CD4-positive, alpha-beta T cell treated with Interleukin-15 for 1 hour (primary cell): ENCODE data around the gene DRD3.

ENCODE experiments used
- DNase-seq: peaks from one replicate; pipeline ENCODE4 v3.0.0-alpha.2; 2020

The DRD3 gene

GRCh38 chr3:114178770-114179368, at the start of gene DRD3:
Gene DRD3, minus strand, starts transcription at chr3:114179052. Its CDS starts 7,060 bp downstream, at chr3:114171992.
- no peak for DNase-seq

DNA sequence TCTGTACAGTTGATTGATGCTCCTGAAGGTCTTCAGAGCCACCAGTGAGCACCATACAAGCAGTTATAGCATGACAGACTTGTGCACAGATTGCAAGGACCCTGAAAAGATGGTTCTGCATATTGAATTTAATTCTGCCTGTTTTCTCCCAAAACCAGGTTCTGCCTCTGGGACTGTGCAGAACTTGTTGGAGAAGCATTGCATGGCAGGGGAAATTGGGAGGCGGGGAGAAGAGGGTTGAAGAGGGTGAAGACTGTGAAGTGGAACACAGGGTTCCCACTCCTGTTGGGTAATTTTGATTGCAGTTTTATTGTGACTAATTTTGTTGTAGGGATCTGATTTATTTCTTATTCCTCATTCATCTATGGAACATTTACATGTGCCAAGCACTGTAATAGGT, 48.2 kb upstream of the DRD3 start:
- DNase-seq: no peak

DNA sequence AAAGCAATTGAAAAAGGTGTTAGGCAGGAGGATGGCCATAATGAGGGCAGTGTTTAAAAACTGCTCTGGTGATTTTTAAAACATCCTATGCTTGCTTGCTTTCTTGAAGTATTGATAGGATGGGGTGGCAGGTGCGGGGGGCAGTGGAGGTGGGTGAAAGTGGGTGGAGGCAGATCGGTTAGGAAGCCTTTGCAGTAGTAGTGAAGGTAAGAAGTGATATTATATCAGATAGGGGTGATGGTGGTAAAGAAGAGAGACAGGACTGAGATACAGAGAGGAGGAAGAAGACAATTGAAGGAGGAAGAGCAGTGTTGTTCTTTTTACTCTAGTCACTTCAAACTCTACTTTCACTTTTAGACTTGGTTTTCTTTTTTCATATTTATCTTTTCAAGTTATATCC, 47.5 kb upstream of the DRD3 start:
- no peak for DNase-seq

- DNase-seq: no peak
Measured at GRCh38 chr3:114223143-114223542, 44.3 kb upstream of the DRD3 start.

DNA sequence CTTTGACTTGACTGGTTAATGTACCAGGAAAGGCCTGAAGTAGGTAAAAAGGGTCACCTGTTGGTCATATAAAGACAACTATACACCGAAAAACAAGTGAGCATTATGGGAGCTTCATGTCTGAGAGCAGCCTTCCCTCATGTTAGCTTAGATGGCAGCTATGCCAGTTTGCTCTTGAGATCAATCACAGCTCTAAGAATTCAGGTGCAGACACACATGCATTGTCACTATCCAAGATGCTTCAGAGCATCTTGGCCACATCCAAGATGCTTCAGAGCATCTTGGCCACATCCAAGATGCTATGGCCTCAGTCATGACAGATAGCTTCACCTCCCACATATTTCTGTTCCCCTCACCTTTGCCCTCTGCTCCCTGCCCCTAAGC, 43.0 kb upstream of the DRD3 start:
- no peak for DNase-seq

DNA sequence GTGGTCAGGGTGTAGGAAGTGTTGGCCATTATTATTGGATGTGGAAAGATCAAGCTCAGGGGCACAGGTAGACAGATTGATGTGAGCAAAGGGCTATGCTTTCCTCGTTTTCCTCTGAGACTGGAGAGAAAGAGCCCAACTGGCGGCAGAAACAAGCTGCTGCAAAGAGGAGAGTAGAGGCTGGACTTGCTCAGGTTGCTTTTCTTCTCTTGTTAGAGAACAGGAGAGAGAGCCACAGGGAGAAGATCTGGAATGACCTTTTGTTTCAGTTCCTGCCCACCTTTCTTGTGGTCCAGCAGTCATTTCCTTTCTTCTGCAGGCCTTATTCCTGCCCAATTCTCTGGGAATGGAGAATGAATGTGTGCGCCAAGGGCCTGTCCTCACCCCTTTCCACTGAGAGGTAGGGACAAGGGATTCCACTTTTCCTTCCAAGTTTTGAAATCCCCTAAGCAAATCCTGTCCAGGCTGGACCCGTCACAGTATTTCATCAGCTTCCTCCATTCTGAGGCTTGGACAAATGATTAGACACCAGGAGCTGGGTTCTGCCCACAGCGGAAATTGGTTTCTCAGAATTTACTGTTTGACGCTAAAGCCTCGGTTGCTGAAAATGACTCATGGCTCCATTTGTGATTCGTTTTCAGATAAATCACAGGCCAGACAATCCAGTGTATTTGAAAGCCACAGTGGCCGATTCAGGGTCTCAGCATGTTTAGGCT, 42.5 kb upstream of the DRD3 start:
- DNase-seq: peak; percentile 59

GRCh38 chr3:114219741-114220140, 40.9 kb upstream of the DRD3 start:
- no peak for DNase-seq

DNA sequence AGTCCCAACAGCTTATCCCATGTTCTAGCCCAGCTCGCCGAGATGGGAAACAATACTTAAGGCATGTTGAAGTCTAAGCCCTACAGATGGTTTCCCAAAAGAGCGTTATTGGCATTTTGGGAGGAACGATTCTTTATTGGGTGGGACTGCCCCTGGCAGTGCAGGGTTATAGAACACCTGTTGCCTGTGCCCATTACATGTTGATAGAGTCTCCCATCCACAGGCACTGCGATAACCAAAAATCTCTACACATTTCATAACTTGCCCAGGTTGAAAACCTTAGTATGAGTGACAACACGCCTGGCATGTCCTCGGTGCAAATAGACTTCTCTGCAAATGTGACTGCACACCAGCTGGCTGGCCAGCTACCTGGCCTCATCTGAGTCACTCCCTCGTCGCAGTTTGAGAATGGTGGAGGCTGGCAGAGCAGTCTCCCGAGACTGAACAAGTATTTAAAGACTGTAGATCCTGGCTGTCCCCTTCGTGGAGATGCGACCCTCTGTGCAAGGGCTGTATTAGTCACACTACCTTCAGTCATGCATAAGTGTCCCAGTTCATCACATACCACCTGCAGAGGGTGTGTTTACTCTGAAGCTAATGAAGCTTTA, 39.8 kb upstream of the DRD3 start:
- DNase-seq: no peak

GRCh38 chr3:114218006-114218405, 39.2 kb upstream of the DRD3 start:
- no peak for DNase-seq

DNA sequence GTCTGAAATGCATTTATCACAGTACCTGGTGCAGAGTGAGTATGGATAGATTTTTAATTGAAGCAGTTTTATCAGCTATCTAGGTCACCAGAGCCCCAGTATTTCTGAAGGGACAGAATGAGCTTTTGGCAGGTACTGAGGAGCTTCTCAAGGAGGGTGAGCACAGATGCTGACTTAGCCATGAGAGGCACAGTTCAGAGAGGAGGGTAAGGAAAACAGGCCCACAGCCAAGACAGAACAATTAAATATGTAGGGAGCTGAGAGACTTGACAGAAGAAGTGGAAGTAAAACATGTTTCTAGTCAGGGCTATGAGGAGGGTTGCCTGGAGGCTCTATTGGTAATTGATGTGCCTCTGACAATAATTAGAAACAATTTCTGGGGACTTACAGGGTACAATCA, 38.4 kb upstream of the DRD3 start:
- DNase-seq: no peak

DNA sequence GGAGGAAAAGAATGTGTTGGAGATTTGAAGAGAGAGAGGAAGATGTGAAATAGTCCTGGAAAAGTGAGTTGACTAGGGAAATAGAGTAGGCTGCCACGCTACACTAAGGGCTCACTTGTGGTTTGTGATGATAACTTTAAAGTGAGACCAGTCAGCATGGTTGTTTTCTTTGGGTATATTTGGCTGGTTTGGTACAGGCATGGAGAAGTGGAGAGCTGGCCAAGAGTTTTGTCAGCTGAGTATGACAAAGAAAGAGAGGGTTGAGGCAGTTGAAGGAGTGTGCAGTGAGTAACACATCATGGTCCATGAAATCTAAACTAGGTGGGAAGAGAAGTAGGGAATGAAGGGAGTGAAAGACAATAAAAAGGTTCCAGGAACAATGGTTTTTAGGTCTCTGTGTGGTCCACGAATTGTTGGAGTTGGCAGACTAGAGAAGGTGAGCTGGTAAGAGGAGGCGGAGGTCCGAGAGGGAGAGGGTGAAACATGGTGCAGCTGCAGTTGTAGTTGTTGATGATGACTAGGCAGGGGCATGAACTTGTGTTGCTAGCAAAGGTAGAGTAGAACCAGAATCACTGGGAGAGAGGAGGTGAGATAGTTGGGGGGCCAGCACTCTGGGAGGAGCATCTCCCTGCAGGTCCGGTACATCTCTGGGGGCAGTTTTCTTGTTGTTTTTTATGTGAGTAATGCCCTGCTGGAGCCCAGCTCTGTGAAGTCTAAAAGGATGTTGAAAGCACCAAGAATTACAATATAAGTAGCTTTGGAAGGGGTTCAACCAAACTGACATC, 37.5 kb upstream of the DRD3 start:
- DNase-seq: no peak

DNA sequence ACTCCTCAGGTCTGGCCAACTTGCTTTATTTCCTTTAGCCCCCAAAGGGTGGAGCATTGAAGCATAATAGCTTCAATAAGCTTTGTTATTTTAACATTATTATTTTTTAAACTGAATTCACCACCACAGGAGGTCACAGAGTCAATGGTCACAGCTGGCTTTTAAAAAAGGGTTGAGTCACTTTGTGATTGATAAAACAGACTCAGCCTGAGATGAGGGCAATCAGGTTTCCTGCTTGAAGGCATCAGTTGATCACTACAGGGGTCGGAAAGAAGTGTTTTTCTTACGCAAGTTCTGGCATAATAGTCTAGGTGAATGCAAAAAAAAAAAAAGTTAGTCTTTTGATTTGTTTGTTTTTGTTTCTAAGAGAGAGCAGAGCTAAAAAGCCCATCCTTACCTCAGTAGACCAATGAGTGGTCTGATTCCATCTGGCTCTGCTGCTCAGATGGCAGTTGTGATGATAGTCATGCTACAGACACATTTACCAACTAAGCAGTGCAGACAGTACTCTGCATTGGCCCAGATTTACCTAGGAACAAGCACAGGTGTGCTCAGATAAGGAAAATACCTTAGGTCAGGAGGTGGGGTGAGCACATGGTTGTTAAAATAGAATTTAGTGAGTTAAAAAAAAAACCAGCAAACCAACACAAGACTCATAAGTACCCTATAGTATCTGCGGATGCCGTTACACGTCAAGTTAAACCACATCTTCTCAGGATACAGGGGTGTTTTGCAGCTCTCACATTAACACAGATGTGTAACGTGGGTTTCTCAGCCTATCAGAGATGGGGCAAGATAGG, 35.9 kb upstream of the DRD3 start:
- peak; percentile 69 for DNase-seq

DNA sequence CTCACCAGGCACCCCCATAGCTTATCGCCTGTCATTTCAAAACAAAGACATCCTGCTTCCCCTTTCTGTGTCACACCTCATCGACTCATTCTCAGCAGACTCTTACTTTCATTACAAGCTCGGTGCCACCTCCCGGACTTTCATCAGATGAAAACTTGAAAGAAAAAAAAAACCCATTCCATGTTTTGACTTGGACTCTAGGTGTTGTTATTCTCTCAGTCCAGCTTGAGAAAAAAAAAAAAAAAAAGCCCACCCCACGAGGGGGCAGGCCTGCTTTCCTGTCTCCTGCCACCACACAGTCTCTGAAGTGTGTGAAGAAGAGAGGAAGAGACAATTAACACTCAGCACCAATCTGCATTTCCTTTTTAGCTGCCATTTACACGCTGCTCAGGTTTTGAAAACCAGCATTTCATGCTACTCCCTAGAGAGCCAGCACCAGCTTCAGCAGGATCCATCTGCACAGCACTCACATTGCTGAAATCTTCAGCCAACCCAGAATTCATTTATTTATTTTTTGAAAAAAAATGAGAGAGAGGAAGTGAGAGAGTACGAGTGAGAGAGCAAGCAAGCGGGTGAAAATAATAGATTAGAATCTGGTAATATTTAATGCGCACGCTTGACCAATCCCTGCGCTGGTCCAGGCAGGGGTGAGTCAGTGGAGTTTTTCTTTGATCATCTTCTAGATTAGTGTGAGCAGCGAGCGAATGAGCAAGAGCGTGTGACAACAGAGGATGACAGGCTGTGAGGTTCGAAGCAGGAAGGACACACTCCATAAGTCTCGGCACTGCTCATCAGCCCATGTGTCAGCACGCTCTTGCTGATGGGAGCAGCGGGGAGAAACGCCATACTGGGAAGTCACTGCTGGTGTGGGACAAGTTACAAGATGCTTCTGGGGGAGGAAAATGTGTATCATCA, 35.0 kb upstream of the DRD3 start:
- DNase-seq: peak; percentile 83

- no peak for DNase-seq
Measured at GRCh38 chr3:114213292-114213626, 34.4 kb upstream of the DRD3 start.

DNA sequence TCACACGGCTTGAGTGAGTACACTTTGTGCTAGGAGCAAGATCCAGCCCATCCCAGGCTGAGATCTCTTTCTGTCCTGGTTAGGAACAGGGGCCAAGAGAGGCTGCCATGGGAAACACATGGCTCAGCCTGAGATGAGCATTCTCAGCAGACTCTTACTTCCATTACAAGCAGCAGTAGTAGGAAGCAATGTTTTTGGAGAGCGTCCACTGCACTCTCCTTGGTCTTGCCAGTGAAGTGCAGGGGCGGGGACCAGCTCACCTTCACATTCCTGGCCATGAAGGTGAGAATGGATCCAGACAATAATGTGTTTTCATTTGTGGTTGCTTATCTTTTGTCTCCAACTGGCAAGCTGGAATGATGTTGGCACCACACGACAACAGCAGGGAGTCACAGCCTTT, 33.8 kb upstream of the DRD3 start:
- DNase-seq: no peak

- DNase-seq: no peak
Measured at GRCh38 chr3:114207768-114208167, 28.9 kb upstream of the DRD3 start.

DNA sequence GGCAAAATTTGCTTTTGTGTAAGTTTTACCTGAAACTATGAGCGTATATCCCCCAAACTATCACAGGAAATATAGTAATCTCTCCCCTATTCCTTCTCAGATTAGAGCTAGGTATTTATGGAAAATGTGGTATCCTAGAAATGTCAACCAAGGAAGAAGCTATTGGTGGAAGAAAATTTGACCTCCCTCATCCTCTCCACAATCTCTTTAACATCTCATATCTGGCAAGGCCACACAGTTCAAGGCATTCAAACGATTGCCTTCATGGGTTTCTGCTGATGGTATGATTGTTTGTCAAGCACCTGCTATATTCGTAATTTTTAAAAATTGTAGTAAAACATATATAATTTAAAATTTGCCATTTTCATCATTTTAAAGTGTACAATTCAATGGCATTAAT, 27.5 kb upstream of the DRD3 start:
- no peak for DNase-seq

GRCh38 chr3:114205541-114205940, 26.7 kb upstream of the DRD3 start:
- DNase-seq: no peak

GRCh38 chr3:114194750-114195149, 15.9 kb upstream of the DRD3 start:
- DNase-seq: no peak

DNA sequence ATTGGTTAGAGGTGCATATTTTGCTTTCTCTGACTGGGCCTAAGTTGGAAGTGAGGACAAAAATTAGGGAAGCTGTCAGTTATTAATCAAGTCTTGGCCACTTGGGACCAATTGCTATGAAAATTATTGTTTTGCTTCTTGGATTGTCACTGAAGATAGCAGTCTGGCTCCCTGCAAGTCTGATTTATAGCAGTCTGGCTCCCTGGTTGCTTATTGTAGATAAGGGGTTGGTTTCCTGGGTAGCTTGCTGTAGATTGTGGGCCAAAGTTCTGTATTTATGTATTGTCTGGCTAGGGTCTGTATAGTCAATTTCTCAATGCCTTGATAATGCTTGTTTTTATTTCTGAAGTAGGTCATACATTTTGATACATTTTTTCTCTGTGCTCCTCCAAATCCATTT, 13.3 kb upstream of the DRD3 start:
- no peak for DNase-seq

- no peak for DNase-seq
Measured at GRCh38 chr3:114186501-114186900, 7.6 kb upstream of the DRD3 start.

GRCh38 chr3:114179575-114179974, 723 bp upstream of the DRD3 start:
- no peak for DNase-seq
